ENCODE measurements around the gene RUFY1.

RUFY1 gene

GRCh38 chr5:179558932-179559283 is 8.6 kb downstream of the RUFY1 start:
- peak overlapping the region; percentile 92 for H3K27ac Mint-ChIP-seq
- no peaks in the 10 kb centered on the region for H3K9me3 Mint-ChIP-seq
- peak overlapping the region; percentile 96 for H3K4me3 Mint-ChIP-seq
- no peak for ATAC-seq (ENCODE audit: low read depth)
- DNase-seq (ENCODE audit: low spot score in 2 of 2) = no peak
- peaks cover 9% of the 10 kb centered on the region for H3K4me1 Mint-ChIP-seq
- no peaks in the 10 kb centered on the region for H3K27me3 Mint-ChIP-seq
- peaks cover 8% of the 10 kb centered on the region for H3K36me3 Mint-ChIP-seq

GRCh38 chr5:179559284-179560252 is 9.2 kb downstream of the RUFY1 start:
- Mint-ChIP-seq H3K36me3 (peaks cover 8% of the 10 kb centered on the region), H3K4me1 (peaks cover 8% of the 10 kb centered on the region), H3K27ac (peak overlapping the region; percentile 92), H3K4me3 (peak overlapping the region; percentile 96), H3K27me3 (no peaks in the 10 kb centered on the region), H3K9me3 (no peaks in the 10 kb centered on the region)
- ATAC-seq (ENCODE audit: low read depth) = peak; percentile 99
- peak; percentile 59 to 87 for DNase-seq (ENCODE audit: low spot score in 2 of 2)

GRCh38 chr5:179564526-179564925 is 14.2 kb downstream of the RUFY1 start:
- ATAC-seq (ENCODE audit: low read depth) (no peak), DNase-seq (ENCODE audit: low spot score in 2 of 2) (no peak)
- H3K27ac Mint-ChIP-seq = no peak overlapping the region
- H3K4me3 Mint-ChIP-seq = no peak overlapping the region
- H3K9me3 Mint-ChIP-seq = no peaks in the 10 kb centered on the region
- H3K36me3 Mint-ChIP-seq = peaks cover 22% of the 10 kb centered on the region
- no peaks in the 10 kb centered on the region for H3K27me3 Mint-ChIP-seq
- H3K4me1 Mint-ChIP-seq = peaks cover 3% of the 10 kb centered on the region

- H3K4me1 Mint-ChIP-seq = no peaks in the 10 kb centered on the region
- H3K27ac Mint-ChIP-seq = peak overlapping the region; percentile 48
- H3K4me3 Mint-ChIP-seq = no peak overlapping the region
- DNase-seq (ENCODE audit: low spot score in 2 of 2) (no peak), ATAC-seq (ENCODE audit: low read depth) (no peak)
- H3K9me3 Mint-ChIP-seq = no peaks in the 10 kb centered on the region
- no peaks in the 10 kb centered on the region for H3K27me3 Mint-ChIP-seq
- H3K36me3 Mint-ChIP-seq = peaks cover 30% of the 10 kb centered on the region
Observed at GRCh38 chr5:179568721-179569120, 18.4 kb downstream of the RUFY1 start.

GRCh38 chr5:179572386-179572785 is 22.0 kb downstream of the RUFY1 start:
- Mint-ChIP-seq H3K27me3 (no peaks in the 10 kb centered on the region), H3K36me3 (peaks cover 28% of the 10 kb centered on the region), H3K4me1 (no peaks in the 10 kb centered on the region), H3K27ac (no peak overlapping the region), H3K9me3 (no peaks in the 10 kb centered on the region), H3K4me3 (no peak overlapping the region)
- ATAC-seq (ENCODE audit: low read depth) = no peak
- no peak for DNase-seq (ENCODE audit: low spot score in 2 of 2)

- Mint-ChIP-seq H3K27me3 (no peaks in the 10 kb centered on the region), H3K9me3 (no peaks in the 10 kb centered on the region), H3K4me1 (no peaks in the 10 kb centered on the region), H3K27ac (no peak overlapping the region), H3K4me3 (no peak overlapping the region), H3K36me3 (peaks cover 14% of the 10 kb centered on the region)
- ATAC-seq (ENCODE audit: low read depth) = no peak
- DNase-seq (ENCODE audit: low spot score in 2 of 2) = no peak
Observed at GRCh38 chr5:179577286-179577960, 27.1 kb downstream of the RUFY1 start.

- Mint-ChIP-seq H3K27me3 (no peaks in the 10 kb centered on the region), H3K9me3 (no peaks in the 10 kb centered on the region), H3K36me3 (peaks cover 26% of the 10 kb centered on the region), H3K4me3 (no peak overlapping the region), H3K4me1 (no peaks in the 10 kb centered on the region), H3K27ac (no peak overlapping the region)
- DNase-seq (ENCODE audit: low spot score in 2 of 2) (no peak), ATAC-seq (ENCODE audit: low read depth) (no peak)
Observed at GRCh38 chr5:179585941-179586401, 35.6 kb downstream of the RUFY1 start.

- Mint-ChIP-seq H3K36me3 (peaks cover 36% of the 10 kb centered on the region), H3K27me3 (no peaks in the 10 kb centered on the region), H3K4me3 (no peak overlapping the region), H3K9me3 (no peaks in the 10 kb centered on the region), H3K4me1 (no peaks in the 10 kb centered on the region), H3K27ac (no peak overlapping the region)
- DNase-seq (ENCODE audit: low spot score in 2 of 2) (no peak), ATAC-seq (ENCODE audit: low read depth) (no peak)
Observed at GRCh38 chr5:179588166-179588565, 37.8 kb downstream of the RUFY1 start.

- Mint-ChIP-seq H3K27ac (no peak overlapping the region), H3K36me3 (peaks cover 24% of the 10 kb centered on the region), H3K27me3 (no peaks in the 10 kb centered on the region), H3K9me3 (no peaks in the 10 kb centered on the region), H3K4me1 (no peaks in the 10 kb centered on the region), H3K4me3 (no peak overlapping the region)
- DNase-seq (ENCODE audit: low spot score in 2 of 2) = no peak
- ATAC-seq (ENCODE audit: low read depth) = no peak
Observed at GRCh38 chr5:179595916-179596315, 45.6 kb downstream of the RUFY1 start.

GRCh38 chr5:179596421-179596820 is 46.1 kb downstream of the RUFY1 start:
- H3K27me3 Mint-ChIP-seq = no peaks in the 10 kb centered on the region
- no peak overlapping the region for H3K4me3 Mint-ChIP-seq
- peaks cover 26% of the 10 kb centered on the region for H3K36me3 Mint-ChIP-seq
- no peaks in the 10 kb centered on the region for H3K9me3 Mint-ChIP-seq
- ATAC-seq (ENCODE audit: low read depth) (no peak), DNase-seq (ENCODE audit: low spot score in 2 of 2) (no peak)
- H3K4me1 Mint-ChIP-seq = no peaks in the 10 kb centered on the region
- H3K27ac Mint-ChIP-seq = no peak overlapping the region

GRCh38 chr5:179599100-179599499 is 48.7 kb downstream of the RUFY1 start:
- Mint-ChIP-seq H3K27ac (peak overlapping the region; percentile 45), H3K9me3 (no peaks in the 10 kb centered on the region), H3K36me3 (peaks cover 18% of the 10 kb centered on the region), H3K4me1 (no peaks in the 10 kb centered on the region), H3K27me3 (no peaks in the 10 kb centered on the region), H3K4me3 (no peak overlapping the region)
- ATAC-seq (ENCODE audit: low read depth) (no peak), DNase-seq (ENCODE audit: low spot score in 2 of 2) (no peak)

- H3K36me3 Mint-ChIP-seq = peaks cover 18% of the 10 kb centered on the region
- ATAC-seq (ENCODE audit: low read depth) (no peak), DNase-seq (ENCODE audit: low spot score in 2 of 2) (no peak)
- no peaks in the 10 kb centered on the region for H3K9me3 Mint-ChIP-seq
- no peak overlapping the region for H3K27ac Mint-ChIP-seq
- no peak overlapping the region for H3K4me3 Mint-ChIP-seq
- no peaks in the 10 kb centered on the region for H3K27me3 Mint-ChIP-seq
- H3K4me1 Mint-ChIP-seq = no peaks in the 10 kb centered on the region
Observed at GRCh38 chr5:179599566-179599965, 49.2 kb downstream of the RUFY1 start.

- Mint-ChIP-seq H3K27ac (no peak overlapping the region), H3K4me1 (no peaks in the 10 kb centered on the region), H3K9me3 (no peaks in the 10 kb centered on the region), H3K27me3 (no peaks in the 10 kb centered on the region), H3K4me3 (no peak overlapping the region), H3K36me3 (peaks cover 18% of the 10 kb centered on the region)
- no peak for ATAC-seq (ENCODE audit: low read depth)
- no peak for DNase-seq (ENCODE audit: low spot score in 2 of 2)
Observed at GRCh38 chr5:179599973-179600372, 49.6 kb downstream of the RUFY1 start.

- H3K36me3 Mint-ChIP-seq = peaks cover 22% of the 10 kb centered on the region
- no peak for ATAC-seq (ENCODE audit: low read depth)
- no peak overlapping the region for H3K27ac Mint-ChIP-seq
Observed at GRCh38 chr5:179601871-179602625, 51.7 kb downstream of the RUFY1 start.

More at GRCh38 chr5:179601871-179602625, 51.7 kb downstream of the RUFY1 start:
- Mint-ChIP-seq H3K4me1 (no peaks in the 10 kb centered on the region), H3K4me3 (no peak overlapping the region), H3K27me3 (no peaks in the 10 kb centered on the region), H3K9me3 (no peaks in the 10 kb centered on the region)
- no peak for DNase-seq (ENCODE audit: low spot score in 2 of 2)
